Omental fat pad (tissue), 4 donors: ENCODE measurements around the gene TRPV4. TPM values are rescaled to one million over a fixed set of nuclear protein-coding genes. Genes with fewer than 3 reads are reported as not detected.

Experiments
- ATAC-seq: fragments of 150-250 bp; one replicate; pipeline ENCODE4 v1.9.1; 2016; ENCODE audit warnings: mild to moderate bottlenecking, moderate library complexity; ENCODE audit not compliant: low FRiP score
- DNase-seq: peaks from one replicate; pipeline ENCODE4 v3.0.0-alpha.2; 2019; ENCODE audit warnings: low spot score
- CTCF ChIP-seq, 3 donors: fragments of 450-650 bp; IDR thresholded peaks; one replicate each; pipeline ENCODE4 v1.5.1; 2016 to 2017; ENCODE audit warnings: antibody characterized with exemption in 3 of 3, mild to moderate bottlenecking in 3 of 3, moderate library complexity in 2 of 3
- total RNA-seq, 4 donors: library from RNA; depleted of rRNA; stranded (reverse); fragments of >200 nt; gene quantifications; one replicate each; pipeline ENCODE4 v1.1.0, GENCODE V29; 2016

TRPV4 gene
- total RNA-seq, 4 donors from 2014 or later = 1.2 to 2.4 (median 1.6) TPM

GRCh38 chr12:109781668-109782325, 51.4 kb downstream of the TRPV4 start:
- TF ChIP-seq CTCF (IDR thresholded peaks at IDR 0.05) = no peak
- ATAC-seq = no peak
- DNase-seq = no peak

GRCh38 chr12:109779382-109779781, 53.8 kb downstream of the TRPV4 start:
- no peak for TF ChIP-seq CTCF (IDR thresholded peaks at IDR 0.05)
- DNase-seq (no peak), ATAC-seq (no peak)

- DNase-seq (no peak), ATAC-seq (no peak)
- no peak for TF ChIP-seq CTCF (IDR thresholded peaks at IDR 0.05)
These were observed 54.5 kb downstream of the TRPV4 start for GRCh38 chr12:109778684-109779083.

GRCh38 chr12:109777544-109777943, 55.7 kb downstream of the TRPV4 start:
- TF ChIP-seq CTCF (IDR thresholded peaks at IDR 0.05) = no peak
- ATAC-seq (no peak), DNase-seq (no peak)

- no peak for DNase-seq
- no peak for TF ChIP-seq CTCF (IDR thresholded peaks at IDR 0.05)
- ATAC-seq = no peak
These were observed 56.6 kb downstream of the TRPV4 start for GRCh38 chr12:109776624-109777023.

- ATAC-seq = no peak
- peak in 2 of 3 donors; percentile 37 to 56 for TF ChIP-seq CTCF (IDR thresholded peaks at IDR 0.05)
- peak; percentile 72 for DNase-seq
These were observed 57.9 kb downstream of the TRPV4 start for GRCh38 chr12:109775172-109775881.
